OCI-LY1 (cell line): ENCODE results near the gene TMEM200A.

Experiments
- H2AFZ ChIP-seq: fragments of 200-600 bp; sonication (generic), shearing (Covaris generic); 2 replicates; pipeline ENCODE4 v1.6.0; 2014; ENCODE audit warnings: antibody characterized with exemption, mild to moderate bottlenecking, low read length
- H3F3A ChIP-seq: fragments of 200-600 bp; sonication (generic), shearing (Covaris generic); 2 replicates; pipeline ENCODE4 v1.6.0; 2014; ENCODE audit warnings: mild to moderate bottlenecking, antibody characterized with exemption, low read length, moderate library complexity; ENCODE audit not compliant: insufficient read depth
- H3K27ac ChIP-seq: fragments of 200-600 bp; sonication (generic); 2 replicates; pipeline ENCODE4 v1.5.1; 2014; ENCODE audit warnings: low read length, mixed run types, mild to moderate bottlenecking, low read depth; ENCODE audit not compliant: poor library complexity, severe bottlenecking
- H3K27me3 ChIP-seq: fragments of 200-600 bp; sonication (generic); 2 replicates; pipeline ENCODE4 v1.6.0; 2014; ENCODE audit warnings: antibody characterized with exemption, mild to moderate bottlenecking, low read length, moderate library complexity; ENCODE audit not compliant: insufficient read depth
- H3K36me3 ChIP-seq: fragments of 200-600 bp; sonication (generic); 2 replicates; pipeline ENCODE4 v1.6.1; 2014; ENCODE audit warnings: mild to moderate bottlenecking, antibody characterized with exemption, low read length, moderate library complexity, mixed read lengths; ENCODE audit not compliant: insufficient read depth
- H3K4me1 ChIP-seq: fragments of 200-600 bp; sonication (generic); 2 replicates; pipeline ENCODE4 v1.5.1; 2014; ENCODE audit warnings: mild to moderate bottlenecking, low read length, moderate library complexity; ENCODE audit not compliant: insufficient read depth, severe bottlenecking
- H3K4me2 ChIP-seq: fragments of 200-600 bp; sonication (generic), shearing (Covaris generic); 2 replicates; pipeline ENCODE4 v1.6.1; 2014; ENCODE audit warnings: low read length
- H3K4me3 ChIP-seq: fragments of 200-600 bp; sonication (generic); 2 replicates; pipeline ENCODE4 v1.5.1; 2014; ENCODE audit warnings: low read length, low read depth, mild to moderate bottlenecking, mixed read lengths; ENCODE audit not compliant: poor library complexity, severe bottlenecking
- H3K79me2 ChIP-seq: fragments of 200-600 bp; shearing (Covaris generic); 2 replicates; pipeline ENCODE4 v1.6.1; 2016; ENCODE audit warnings: mixed run types, low read length, mixed read lengths; ENCODE audit not compliant: insufficient read depth
- H3K9ac ChIP-seq: fragments of 200-600 bp; sonication (generic), shearing (Covaris generic); 2 replicates; pipeline ENCODE4 v1.6.1; 2014; ENCODE audit warnings: mild to moderate bottlenecking, low read length, mixed read lengths
- H3K9me2 ChIP-seq: fragments of 200-600 bp; sonication (generic), shearing (Covaris generic); 2 replicates; pipeline ENCODE4 v1.6.1; 2014; ENCODE audit warnings: low read depth, mild to moderate bottlenecking, low read length, mixed read lengths
- H3K9me3 ChIP-seq: fragments of 200-600 bp; shearing (Covaris generic); 2 replicates; pipeline ENCODE4 v1.6.1; 2014; ENCODE audit warnings: low read length, mixed read lengths
- H4K20me1 ChIP-seq: fragments of 200-600 bp; sonication (generic), shearing (Covaris generic); 2 replicates; pipeline ENCODE4 v1.6.0; 2016; ENCODE audit warnings: mild to moderate bottlenecking, low read length; ENCODE audit not compliant: insufficient read depth
- EZH2 ChIP-seq: fragments of 200-600 bp; sonication (generic), shearing (Covaris generic); IDR thresholded peaks from 2 replicates; pipeline ENCODE4 v1.8.0; 2017; ENCODE audit warnings: borderline replicate concordance, mixed run types, mild to moderate bottlenecking, antibody characterized with exemption, low read length, moderate library complexity, mixed read lengths
- TF ChIP-seq, protein P1 (sequence below): fragments of 200-600 bp; sonication (generic), shearing (Covaris generic); IDR thresholded peaks from 2 replicates; pipeline ENCODE4 v1.5.1; 2017; ENCODE audit warnings: mild to moderate bottlenecking, antibody characterized with exemption, low read length, moderate library complexity, mixed read lengths

Gene TMEM200A

GRCh38 chr6:130389142-130389541 lies 23.3 kb downstream of the TMEM200A start:
- Histone ChIP-seq H2AFZ (no peak overlapping the region), H3K79me2 (no peaks in the 10 kb centered on the region)

DNA sequence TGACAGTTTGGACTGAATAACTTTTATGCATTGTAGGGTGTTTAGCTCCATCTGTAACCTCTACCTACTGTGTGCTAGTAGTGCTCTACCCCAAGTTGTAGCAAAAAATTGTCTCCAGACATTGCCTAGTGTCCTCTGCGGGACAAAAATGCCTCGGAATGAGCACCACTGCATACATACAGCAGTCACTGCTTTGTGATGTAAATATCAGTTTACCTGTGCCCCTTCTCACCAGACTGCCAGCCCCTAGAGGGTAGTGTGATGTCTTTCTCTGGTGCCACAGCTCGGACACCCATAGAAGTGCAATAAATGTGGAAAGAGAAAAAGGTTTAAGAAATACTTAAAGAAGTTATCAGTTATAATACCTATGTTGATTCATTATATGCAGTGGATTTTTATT lies 25.1 kb downstream of the TMEM200A start:
- Histone ChIP-seq H3K4me1 (no peaks in the 10 kb centered on the region), H3K27me3 (no peaks in the 10 kb centered on the region), H3K4me3 (no peak overlapping the region), H3K9me2 (no peaks in the 10 kb centered on the region), H3K27ac (no peak overlapping the region), H3K9me3 (no peaks in the 10 kb centered on the region), H2AFZ (no peak overlapping the region), H3K79me2 (no peaks in the 10 kb centered on the region), H3F3A (no peaks in the 10 kb centered on the region), H3K9ac (no peak overlapping the region), H3K4me2 (no peak overlapping the region), H3K36me3 (no peaks in the 10 kb centered on the region), H4K20me1 (no peaks in the 10 kb centered on the region)
- TF ChIP-seq EZH2, result no peak
- TF ChIP-seq, protein P1, sequence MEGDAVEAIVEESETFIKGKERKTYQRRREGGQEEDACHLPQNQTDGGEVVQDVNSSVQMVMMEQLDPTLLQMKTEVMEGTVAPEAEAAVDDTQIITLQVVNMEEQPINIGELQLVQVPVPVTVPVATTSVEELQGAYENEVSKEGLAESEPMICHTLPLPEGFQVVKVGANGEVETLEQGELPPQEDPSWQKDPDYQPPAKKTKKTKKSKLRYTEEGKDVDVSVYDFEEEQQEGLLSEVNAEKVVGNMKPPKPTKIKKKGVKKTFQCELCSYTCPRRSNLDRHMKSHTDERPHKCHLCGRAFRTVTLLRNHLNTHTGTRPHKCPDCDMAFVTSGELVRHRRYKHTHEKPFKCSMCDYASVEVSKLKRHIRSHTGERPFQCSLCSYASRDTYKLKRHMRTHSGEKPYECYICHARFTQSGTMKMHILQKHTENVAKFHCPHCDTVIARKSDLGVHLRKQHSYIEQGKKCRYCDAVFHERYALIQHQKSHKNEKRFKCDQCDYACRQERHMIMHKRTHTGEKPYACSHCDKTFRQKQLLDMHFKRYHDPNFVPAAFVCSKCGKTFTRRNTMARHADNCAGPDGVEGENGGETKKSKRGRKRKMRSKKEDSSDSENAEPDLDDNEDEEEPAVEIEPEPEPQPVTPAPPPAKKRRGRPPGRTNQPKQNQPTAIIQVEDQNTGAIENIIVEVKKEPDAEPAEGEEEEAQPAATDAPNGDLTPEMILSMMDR, result no peak

More at GRCh38 chr6:130389142-130389541, 23.3 kb downstream of the TMEM200A start:
- H3K4me2 ChIP-seq, result no peak overlapping the region
- no peak overlapping the region for H3K9ac ChIP-seq
- no peak overlapping the region for H3K4me3 ChIP-seq
- H3K27me3 ChIP-seq, result no peaks in the 10 kb centered on the region
- no peak overlapping the region for H3K27ac ChIP-seq
- no peaks in the 10 kb centered on the region for H3F3A ChIP-seq
- no peaks in the 10 kb centered on the region for H3K4me1 ChIP-seq
- no peaks in the 10 kb centered on the region for H3K9me3 ChIP-seq
- no peaks in the 10 kb centered on the region for H3K9me2 ChIP-seq
- TF ChIP-seq, protein P1, result no peak
- TF ChIP-seq EZH2, result no peak
- H4K20me1 ChIP-seq, result no peaks in the 10 kb centered on the region
- no peaks in the 10 kb centered on the region for H3K36me3 ChIP-seq

DNA sequence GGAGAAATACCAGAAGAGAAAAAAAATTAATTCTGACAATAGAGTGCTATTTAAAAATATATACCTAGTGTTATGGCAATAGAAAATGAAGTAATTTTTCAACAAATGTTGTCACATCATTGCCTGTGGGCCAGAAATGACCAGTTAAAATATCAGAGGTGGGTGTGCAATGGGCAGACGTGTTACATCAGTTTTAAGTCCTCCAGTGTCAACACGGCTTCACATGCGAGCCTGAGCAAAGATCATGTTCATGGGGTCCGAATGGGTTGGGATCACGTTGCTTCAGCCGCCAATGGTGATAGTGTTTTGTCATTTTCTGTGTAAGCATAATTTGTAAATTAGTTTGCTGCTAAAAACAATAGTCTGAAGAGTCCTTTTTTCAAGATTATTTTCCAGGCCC lies 27.5 kb downstream of the TMEM200A start:
- H3K36me3 ChIP-seq, result no peaks in the 10 kb centered on the region
- H3K9ac ChIP-seq, result no peak overlapping the region
- no peaks in the 10 kb centered on the region for H3F3A ChIP-seq
- H3K27me3 ChIP-seq, result no peaks in the 10 kb centered on the region
- TF ChIP-seq, protein P1, result no peak
- TF ChIP-seq EZH2, result no peak
- H4K20me1 ChIP-seq, result no peaks in the 10 kb centered on the region
- no peak overlapping the region for H3K4me3 ChIP-seq
- no peak overlapping the region for H2AFZ ChIP-seq
- no peak overlapping the region for H3K27ac ChIP-seq
- no peaks in the 10 kb centered on the region for H3K9me3 ChIP-seq
- no peaks in the 10 kb centered on the region for H3K9me2 ChIP-seq
- no peak overlapping the region for H3K4me2 ChIP-seq
- H3K79me2 ChIP-seq, result no peaks in the 10 kb centered on the region
- H3K4me1 ChIP-seq, result no peaks in the 10 kb centered on the region
